NCI-H748 (cell line): ENCODE data around the gene SMC3.

Source experiments
- DNase-seq: peaks from one replicate; lab custom pipeline; 2025; ENCODE audit not compliant: unreplicated experiment; lab: John Stamatoyannopoulos, UW

SMC3 gene

DNA sequence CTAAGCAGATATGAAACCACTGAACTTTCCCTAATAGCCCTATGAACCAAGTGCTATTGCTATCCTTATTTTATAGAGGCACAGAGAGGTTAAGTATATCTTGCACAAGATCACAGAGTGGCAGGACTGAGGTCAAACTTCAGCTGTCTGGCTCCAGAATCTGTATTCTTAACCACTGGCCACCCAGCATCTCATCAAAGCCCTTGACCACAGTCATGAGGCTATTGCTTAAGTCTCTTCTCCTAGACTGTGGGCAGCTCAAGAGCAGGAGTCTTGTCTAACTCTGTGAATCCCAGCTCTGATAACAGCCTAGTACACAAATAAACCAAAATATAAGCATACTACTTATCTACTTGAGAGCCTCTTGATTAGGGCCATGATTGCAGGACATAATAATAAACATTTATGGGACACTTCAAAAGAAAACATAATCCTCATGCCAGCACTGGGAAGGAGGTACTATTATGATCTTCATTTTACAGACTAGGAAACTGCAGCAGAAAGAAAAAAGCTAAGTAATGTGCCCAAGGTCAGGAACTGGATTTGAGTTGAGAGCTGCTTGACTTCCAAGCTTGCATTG, 22.4 kb upstream of the SMC3 start:
- DNase-seq: no peak

- no peak for DNase-seq
Measured at GRCh38 chr10:110546077-110546476, 21.4 kb upstream of the SMC3 start.

DNA sequence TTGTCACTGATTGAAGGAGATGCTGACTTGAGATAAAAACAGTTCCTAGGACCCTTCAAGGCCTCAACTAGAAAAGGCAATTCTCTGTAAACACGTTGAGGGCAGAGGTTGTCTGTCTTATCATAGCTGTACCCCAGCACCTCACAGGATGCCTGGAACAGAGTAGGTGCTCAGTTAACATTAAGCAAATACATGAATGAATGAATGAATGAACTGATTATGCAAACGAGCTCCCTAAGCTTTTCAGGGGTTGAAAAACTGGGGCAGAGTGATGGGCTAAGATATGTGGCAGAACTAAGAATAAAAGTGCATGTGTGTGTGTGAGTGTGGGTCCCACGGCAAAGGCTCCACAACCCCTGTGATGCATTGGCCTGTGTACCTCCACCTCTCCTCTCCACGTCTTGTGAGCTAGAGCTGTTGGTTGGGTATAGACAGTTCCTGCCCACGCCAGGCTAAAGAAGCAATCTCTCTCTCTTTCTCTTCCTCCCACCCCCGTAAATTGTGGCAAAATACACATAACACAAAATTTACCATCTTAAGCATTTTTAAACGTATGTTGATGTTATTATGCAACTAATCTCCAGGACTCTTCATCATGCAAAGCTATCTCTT, 20.9 kb upstream of the SMC3 start:
- DNase-seq: no peak

GRCh38 chr10:110547139-110547761, 20.2 kb upstream of the SMC3 start:
- peak; percentile 65 for DNase-seq

GRCh38 chr10:110548002-110548401, 19.5 kb upstream of the SMC3 start:
- no peak for DNase-seq

GRCh38 chr10:110549211-110549610, 18.3 kb upstream of the SMC3 start:
- DNase-seq: no peak

GRCh38 chr10:110553905-110554304, 13.6 kb upstream of the SMC3 start:
- DNase-seq: no peak

DNA sequence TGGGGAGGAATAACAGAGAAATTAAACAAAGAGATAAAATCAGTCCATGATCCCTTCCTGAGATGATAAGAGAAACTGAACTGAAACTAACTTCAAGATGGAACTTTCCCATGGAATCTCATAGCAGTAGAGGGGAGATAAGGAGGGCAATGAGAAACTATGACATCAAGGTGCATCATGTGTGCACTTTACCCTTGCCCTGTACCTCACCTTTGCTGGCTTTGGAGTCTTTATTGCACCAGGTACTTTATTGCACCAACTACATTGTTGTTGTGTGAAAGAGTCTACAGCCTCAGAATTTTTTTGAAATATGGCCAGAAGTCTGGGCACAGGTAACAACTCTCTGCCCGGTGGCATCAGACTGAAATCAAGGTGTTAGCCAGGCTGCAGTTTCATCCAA, 11.2 kb upstream of the SMC3 start:
- no peak for DNase-seq

- peak; percentile 8 for DNase-seq
Measured at GRCh38 chr10:110556969-110557601, 10.4 kb upstream of the SMC3 start.

- no peak for DNase-seq
Measured at GRCh38 chr10:110558041-110558440, 9.5 kb upstream of the SMC3 start.

DNA sequence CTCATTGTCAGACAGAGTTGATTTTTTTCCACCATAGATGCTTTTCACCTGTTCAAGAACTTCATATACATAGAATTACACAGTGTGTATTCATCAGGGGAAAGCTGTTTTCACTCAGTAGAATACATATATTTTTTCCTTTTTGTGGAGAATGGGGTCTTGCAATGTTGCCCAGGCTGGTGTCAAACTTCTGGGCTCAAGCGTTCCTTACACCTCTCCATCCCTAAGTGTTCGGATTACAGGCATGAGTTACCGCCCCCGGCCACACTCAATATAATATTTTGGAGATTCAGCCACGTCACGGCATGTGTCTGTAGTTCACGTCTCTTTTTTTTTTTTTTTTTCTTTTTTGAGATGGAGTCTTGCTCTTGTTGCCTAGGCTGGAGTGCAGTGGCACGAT, 7.5 kb upstream of the SMC3 start:
- no peak for DNase-seq

- DNase-seq: no peak
Measured at GRCh38 chr10:110561292-110561691, 6.2 kb upstream of the SMC3 start.

DNA sequence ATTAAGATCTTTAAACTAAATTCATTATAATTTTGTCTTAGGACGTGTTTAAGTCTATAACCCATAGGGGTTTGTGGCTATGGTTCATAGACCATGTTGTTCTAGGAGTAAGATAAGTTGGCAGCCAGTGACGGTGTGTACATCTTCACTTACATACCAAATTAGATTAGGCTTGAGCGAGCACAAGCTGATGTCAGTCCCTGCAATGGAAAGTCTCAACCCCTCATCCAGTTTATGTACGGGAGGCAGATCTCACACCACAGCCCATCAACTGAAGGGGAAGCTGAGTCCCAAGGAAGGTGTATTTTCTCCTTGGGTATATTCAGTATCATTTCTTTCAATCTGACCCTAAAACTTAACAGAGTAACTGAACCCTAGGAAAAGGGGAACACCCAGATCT, 5.1 kb upstream of the SMC3 start:
- DNase-seq: no peak

DNA sequence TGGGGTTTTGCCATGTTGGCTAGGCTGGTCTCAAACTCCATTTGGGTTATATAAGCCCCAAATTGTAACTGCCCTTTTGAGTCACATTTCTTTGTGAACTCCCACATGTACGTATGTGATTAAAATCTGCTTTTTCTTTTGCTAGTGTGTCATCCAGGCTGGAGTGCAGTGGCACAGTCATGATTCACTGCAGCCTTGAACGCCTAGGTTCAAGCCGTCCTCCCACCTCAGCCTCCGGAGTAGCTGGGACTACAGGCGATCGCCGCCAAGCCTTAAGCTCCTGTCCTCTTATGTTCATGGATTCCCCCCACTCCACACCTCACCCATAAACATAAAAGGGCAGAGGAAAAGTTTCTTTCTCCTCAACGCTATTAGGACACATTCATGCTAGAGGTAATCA, 4.4 kb upstream of the SMC3 start:
- DNase-seq: no peak

GRCh38 chr10:110566472-110567200, 859 bp upstream of the SMC3 start:
- peak; percentile 35 for DNase-seq

- DNase-seq: peak; percentile 47
Measured at GRCh38 chr10:110568055-110568735, 700 bp downstream of the SMC3 start.

GRCh38 chr10:110569122-110569521, 1.6 kb downstream of the SMC3 start:
- no peak for DNase-seq

GRCh38 chr10:110569736-110570135, 2.2 kb downstream of the SMC3 start:
- no peak for DNase-seq

- no peak for DNase-seq
Measured at GRCh38 chr10:110571093-110571743, 3.7 kb downstream of the SMC3 start.

GRCh38 chr10:110572862-110573261, 5.4 kb downstream of the SMC3 start:
- no peak for DNase-seq

- DNase-seq: no peak
Measured at GRCh38 chr10:110574420-110574819, 6.9 kb downstream of the SMC3 start.
